NCI-H2227 treated with DMSO at 0.1 percent for 48 hours (cell line): ENCODE data around the gene FOXO3.

Source experiments
- DNase-seq: peaks from one replicate; lab custom pipeline; 2025; lab: John Stamatoyannopoulos, UW

Gene FOXO3

GRCh38 chr6:108576709-108577108, 16.0 kb downstream of the FOXO3 start:
- DNase-seq, result no peak

GRCh38 chr6:108578166-108578565, 17.4 kb downstream of the FOXO3 start:
- DNase-seq, result no peak

- DNase-seq, result no peak
These were observed 18.0 kb downstream of the FOXO3 start for GRCh38 chr6:108578595-108579327.

GRCh38 chr6:108579328-108579721, 18.6 kb downstream of the FOXO3 start:
- DNase-seq, result no peak

GRCh38 chr6:108580646-108581045, 19.9 kb downstream of the FOXO3 start:
- no peak for DNase-seq

GRCh38 chr6:108581237-108581931, 20.7 kb downstream of the FOXO3 start:
- no peak for DNase-seq

GRCh38 chr6:108581932-108582475, 21.3 kb downstream of the FOXO3 start:
- no peak for DNase-seq

GRCh38 chr6:108582618-108583017, 21.9 kb downstream of the FOXO3 start:
- DNase-seq, result no peak

GRCh38 chr6:108584323-108584722, 23.6 kb downstream of the FOXO3 start:
- DNase-seq, result no peak

- peak; percentile 26 for DNase-seq
These were observed 24.6 kb downstream of the FOXO3 start for GRCh38 chr6:108585359-108585758.

- no peak for DNase-seq
These were observed 25.3 kb downstream of the FOXO3 start for GRCh38 chr6:108585921-108586536.

GRCh38 chr6:108587258-108588059, 26.7 kb downstream of the FOXO3 start:
- DNase-seq, result no peak

- DNase-seq, result no peak
These were observed 27.9 kb downstream of the FOXO3 start for GRCh38 chr6:108588586-108588985.

- peak; percentile 9 for DNase-seq
These were observed 28.6 kb downstream of the FOXO3 start for GRCh38 chr6:108589244-108589791.

GRCh38 chr6:108591040-108591816, 30.5 kb downstream of the FOXO3 start:
- DNase-seq, result no peak

GRCh38 chr6:108592371-108593337, 31.9 kb downstream of the FOXO3 start:
- no peak for DNase-seq

- DNase-seq, result no peak
These were observed 33.4 kb downstream of the FOXO3 start for GRCh38 chr6:108594151-108594550.

GRCh38 chr6:108594640-108595039, 33.9 kb downstream of the FOXO3 start:
- no peak for DNase-seq

GRCh38 chr6:108596956-108597355, 36.2 kb downstream of the FOXO3 start:
- no peak for DNase-seq
